SK-N-SH (cell line): ENCODE measurements around the gene HSF4.

Experiments
- CTCF ChIP-seq: fragments of 200-600 bp; sonication (generic); IDR thresholded peaks from 2 replicates; pipeline ENCODE4 v1.6.1; 2017; ENCODE audit warnings: antibody characterized with exemption, mild to moderate bottlenecking, moderate library complexity
- EZH2phosphoT487 ChIP-seq: fragments of 200-600 bp; sonication (generic); IDR thresholded peaks from 2 replicates; pipeline ENCODE4 v1.6.1; 2017; ENCODE audit warnings: low read depth, mixed run types, mild to moderate bottlenecking, antibody characterized with exemption, moderate library complexity, borderline replicate concordance
- JUND ChIP-seq: IDR thresholded peaks from 2 replicates; pipeline ENCODE4 v1.4.0; 2012
- POLR2AphosphoS5 ChIP-seq: IDR thresholded peaks from 2 replicates; pipeline ENCODE4 v1.6.1; 2012; ENCODE audit warnings: low read depth, low read length
- RCOR1 ChIP-seq: fragments of 150-350 bp; IDR thresholded peaks from 2 replicates; pipeline ENCODE4 v1.6.1; 2017; ENCODE audit warnings: antibody characterized with exemption, low read length
- RXRA ChIP-seq: IDR thresholded peaks from 2 replicates; pipeline ENCODE4 v1.4.0; 2012; ENCODE audit warnings: low read depth, mild to moderate bottlenecking, borderline replicate concordance
- TF ChIP-seq, protein P1 (sequence below): IDR thresholded peaks from 2 replicates; pipeline ENCODE4 v1.4.0; 2012; ENCODE audit warnings: low read depth, borderline replicate concordance
- TF ChIP-seq, protein P2 (sequence below): IDR thresholded peaks from 2 replicates; pipeline ENCODE4; 2012

GRCh38 chr16:67169642-67170167 is 5.2 kb downstream of the HSF4 start:
- TF ChIP-seq CTCF: peak; percentile 70
- TF ChIP-seq EZH2phosphoT487: no peak
- TF ChIP-seq JUND: no peak
- no peak for TF ChIP-seq POLR2AphosphoS5
- no peak for TF ChIP-seq RCOR1
- TF ChIP-seq, protein P1, sequence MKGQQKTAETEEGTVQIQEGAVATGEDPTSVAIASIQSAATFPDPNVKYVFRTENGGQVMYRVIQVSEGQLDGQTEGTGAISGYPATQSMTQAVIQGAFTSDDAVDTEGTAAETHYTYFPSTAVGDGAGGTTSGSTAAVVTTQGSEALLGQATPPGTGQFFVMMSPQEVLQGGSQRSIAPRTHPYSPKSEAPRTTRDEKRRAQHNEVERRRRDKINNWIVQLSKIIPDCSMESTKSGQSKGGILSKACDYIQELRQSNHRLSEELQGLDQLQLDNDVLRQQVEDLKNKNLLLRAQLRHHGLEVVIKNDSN: no peak
- TF ChIP-seq, protein P2, sequence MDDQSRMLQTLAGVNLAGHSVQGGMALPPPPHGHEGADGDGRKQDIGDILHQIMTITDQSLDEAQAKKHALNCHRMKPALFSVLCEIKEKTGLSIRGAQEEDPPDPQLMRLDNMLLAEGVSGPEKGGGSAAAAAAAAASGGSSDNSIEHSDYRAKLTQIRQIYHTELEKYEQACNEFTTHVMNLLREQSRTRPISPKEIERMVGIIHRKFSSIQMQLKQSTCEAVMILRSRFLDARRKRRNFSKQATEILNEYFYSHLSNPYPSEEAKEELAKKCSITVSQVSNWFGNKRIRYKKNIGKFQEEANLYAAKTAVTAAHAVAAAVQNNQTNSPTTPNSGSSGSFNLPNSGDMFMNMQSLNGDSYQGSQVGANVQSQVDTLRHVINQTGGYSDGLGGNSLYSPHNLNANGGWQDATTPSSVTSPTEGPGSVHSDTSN: no peak
- TF ChIP-seq RXRA: no peak
